Activated CD4-positive, alpha-beta T cell treated with anti-CD3 and anti-CD28 coated beads for 48 hours (primary cell): ENCODE measurements around the gene HIPK1.
A peak's percentile ranks its signal among the peaks of the same experiment; 100 is the strongest.
"Not testable (repeated sequence)": the region's sequence is repeated elsewhere in the genome, so short reads cannot be mapped to it uniquely, and the experiment has no call there.

Experiments
- DNase-seq: peaks from one replicate; pipeline ENCODE4 v3.0.0-alpha.2; 2020

HIPK1 gene

GRCh38 chr1:113946112-113946511 is 17.0 kb downstream of the HIPK1 start:
- no peak for DNase-seq

- DNase-seq = no peak
These were observed 17.7 kb downstream of the HIPK1 start for GRCh38 chr1:113946678-113947387.

GRCh38 chr1:113947388-113948107 is 18.4 kb downstream of the HIPK1 start:
- no peak for DNase-seq

GRCh38 chr1:113948151-113948550 is 19.0 kb downstream of the HIPK1 start:
- DNase-seq = not testable (repeated sequence)

- no peak for DNase-seq
These were observed 19.9 kb downstream of the HIPK1 start for GRCh38 chr1:113949007-113949406.

- DNase-seq = no peak
These were observed 21.8 kb downstream of the HIPK1 start for GRCh38 chr1:113950908-113951307.

- no peak for DNase-seq
These were observed 22.6 kb downstream of the HIPK1 start for GRCh38 chr1:113951719-113952118.

GRCh38 chr1:113957984-113958383 is 28.9 kb downstream of the HIPK1 start:
- DNase-seq = no peak

- no peak for DNase-seq
These were observed 29.6 kb downstream of the HIPK1 start for GRCh38 chr1:113958691-113959090.

GRCh38 chr1:113963281-113963906 is 34.3 kb downstream of the HIPK1 start:
- DNase-seq = no peak

GRCh38 chr1:113965703-113966412 is 36.7 kb downstream of the HIPK1 start:
- DNase-seq = no peak

- no peak for DNase-seq
These were observed 43.8 kb downstream of the HIPK1 start for GRCh38 chr1:113972954-113973353.

- no peak for DNase-seq
These were observed 46.2 kb downstream of the HIPK1 start for GRCh38 chr1:113975211-113975895.

GRCh38 chr1:113976609-113977278 is 47.6 kb downstream of the HIPK1 start:
- DNase-seq = no peak

GRCh38 chr1:113977906-113978305 is 48.8 kb downstream of the HIPK1 start:
- no peak for DNase-seq

GRCh38 chr1:113978863-113979702 is 50.0 kb downstream of the HIPK1 start, which contains the start of gene OLFML3:
OLFML3 (plus strand) TSS chr1:113979474; CDS start chr1:113979517, 43 bp downstream.
- peak; percentile 74 for DNase-seq

GRCh38 chr1:113980110-113980509 is 51.0 kb downstream of the HIPK1 start:
- no peak for DNase-seq

GRCh38 chr1:113981962-113982931 is 53.1 kb downstream of the HIPK1 start:
- no peak for DNase-seq

GRCh38 chr1:113982949-113983348 is 53.8 kb downstream of the HIPK1 start:
- DNase-seq = no peak

- DNase-seq = no peak
These were observed 54.3 kb downstream of the HIPK1 start for GRCh38 chr1:113983391-113983790.
